GM21737 (cell line): Measurements from ENCODE around the gene ACVR2B.

ENCODE experiments used
- ATAC-seq: cut with Tn5 transposase; IDR thresholded peaks from one replicate; pipeline ENCODE4 v1.9.1; 2021; ENCODE audit warnings: mild to moderate bottlenecking, moderate library complexity; ENCODE audit not compliant: unreplicated experiment

Gene ACVR2B

GRCh38 chr3:38457111-38458003 lies 3.7 kb downstream of the ACVR2B start:
- no peak for ATAC-seq

- ATAC-seq = no peak
These were observed 5.3 kb downstream of the ACVR2B start for GRCh38 chr3:38458796-38459498.

DNA sequence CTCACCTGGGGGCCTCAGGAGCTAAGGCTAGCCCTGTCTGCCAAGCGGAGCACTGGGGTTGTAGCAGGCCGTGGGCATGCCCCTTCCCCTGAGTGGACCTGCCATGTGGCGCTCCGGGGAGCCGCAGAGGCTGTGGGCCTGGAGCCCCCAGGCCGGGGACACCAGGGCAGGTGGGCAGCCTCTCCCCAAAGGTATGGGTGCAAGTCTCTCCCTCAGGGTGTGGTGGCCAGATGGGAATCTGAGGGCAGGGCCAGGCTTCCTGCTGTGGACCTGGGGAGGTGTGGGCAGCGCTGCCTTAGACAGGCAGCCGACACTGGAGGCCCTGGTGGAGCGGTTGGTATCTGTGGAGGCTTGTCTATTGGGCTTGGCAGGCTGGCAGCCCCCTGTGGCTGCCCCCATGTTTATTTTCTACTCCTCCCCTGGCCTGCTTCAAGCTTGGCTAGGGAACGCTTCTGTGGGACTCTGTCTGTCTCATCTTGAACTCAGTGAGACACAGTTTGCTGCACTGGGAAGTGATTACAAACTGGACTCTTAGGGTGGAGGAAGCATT lies 5.9 kb downstream of the ACVR2B start:
- ATAC-seq = no peak

DNA sequence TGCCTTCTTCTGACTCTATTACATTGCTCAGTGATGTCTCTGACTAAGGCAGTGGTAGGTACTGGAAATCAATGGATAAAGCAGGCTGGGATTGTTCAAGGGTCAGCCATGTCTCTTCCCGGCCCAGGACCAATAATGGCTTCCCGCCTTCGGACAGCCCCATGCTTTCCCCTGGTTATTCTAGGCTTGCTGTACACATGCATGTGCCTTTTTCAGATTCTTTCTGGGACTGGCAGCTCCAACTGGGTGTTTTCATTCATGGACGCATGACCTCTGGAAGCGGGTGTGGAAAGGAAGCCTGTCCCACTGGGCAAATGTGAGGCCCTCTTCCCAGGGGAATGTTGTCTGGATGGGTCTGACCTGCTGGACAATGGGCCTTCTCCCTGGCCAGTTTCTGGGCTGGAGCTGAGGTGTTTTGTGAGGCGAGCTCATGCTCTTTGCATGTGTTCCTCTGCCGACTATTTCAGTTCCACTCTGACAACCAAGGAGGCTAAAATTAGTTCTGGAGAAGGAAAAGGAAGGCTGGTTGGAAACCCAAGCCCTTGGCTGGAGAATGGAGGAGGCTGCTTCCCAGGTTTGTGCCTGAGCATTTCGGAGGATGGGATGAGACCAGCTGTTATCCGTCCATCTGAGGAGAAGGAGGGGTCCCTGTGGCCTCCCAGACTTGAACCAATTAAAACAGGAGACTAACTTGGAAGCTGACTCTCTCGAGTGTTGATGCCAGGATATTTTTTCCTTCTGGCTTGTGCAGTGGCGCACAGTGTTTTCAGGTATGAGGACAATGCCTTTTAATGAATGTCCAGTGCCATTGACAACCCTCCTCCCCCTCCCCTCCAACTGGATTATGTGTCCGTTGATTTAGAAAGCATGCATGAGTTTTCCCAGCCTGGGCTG lies 6.9 kb downstream of the ACVR2B start:
- no peak for ATAC-seq

DNA sequence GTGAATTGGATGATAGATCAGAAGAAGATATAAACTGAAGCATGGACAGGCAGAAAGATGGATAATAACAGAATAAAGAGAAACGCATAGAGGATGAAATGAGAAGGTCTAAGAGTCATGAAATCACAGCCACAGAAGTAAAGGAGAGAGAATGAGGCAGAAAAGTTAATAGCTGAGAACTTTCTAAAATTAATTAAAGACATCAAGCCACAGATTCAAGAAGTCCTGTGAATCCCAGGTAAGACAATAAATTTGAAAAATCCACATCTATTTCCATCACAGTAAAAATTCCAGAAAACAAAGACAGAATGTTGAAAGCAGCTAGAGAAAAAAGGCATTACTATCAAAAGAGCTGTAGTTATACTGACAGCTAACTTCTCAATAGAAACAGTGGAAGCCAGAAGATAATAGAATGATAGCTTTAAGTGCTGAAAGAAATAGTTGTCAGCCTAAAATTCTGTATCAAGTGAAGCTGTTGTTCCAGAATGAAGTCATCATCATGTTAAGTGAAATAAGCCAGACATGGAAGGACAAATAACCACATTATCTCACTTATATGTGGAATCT lies 12.0 kb downstream of the ACVR2B start:
- ATAC-seq = no peak

DNA sequence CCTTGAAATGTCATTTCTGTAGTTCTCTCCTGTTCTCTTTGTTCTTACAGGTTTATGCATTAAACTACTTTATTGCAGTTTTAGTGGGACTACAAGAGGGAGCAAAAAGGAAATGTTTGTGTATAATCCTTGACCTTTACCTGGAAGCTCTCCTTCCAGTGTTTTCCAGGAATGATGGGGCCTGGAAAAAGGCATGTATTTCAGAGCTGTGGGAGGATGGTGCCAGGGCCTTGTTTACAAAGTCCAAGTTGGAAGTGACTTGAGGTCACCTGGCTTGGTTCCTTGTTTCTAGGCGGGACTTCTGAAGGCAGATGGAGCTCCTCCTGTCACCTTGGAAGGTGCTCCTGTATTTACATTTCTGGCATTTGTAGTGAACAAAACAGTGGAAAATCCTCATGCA lies 15.1 kb downstream of the ACVR2B start:
- ATAC-seq = no peak

GRCh38 chr3:38469852-38470251 lies 16.2 kb downstream of the ACVR2B start:
- no peak for ATAC-seq

DNA sequence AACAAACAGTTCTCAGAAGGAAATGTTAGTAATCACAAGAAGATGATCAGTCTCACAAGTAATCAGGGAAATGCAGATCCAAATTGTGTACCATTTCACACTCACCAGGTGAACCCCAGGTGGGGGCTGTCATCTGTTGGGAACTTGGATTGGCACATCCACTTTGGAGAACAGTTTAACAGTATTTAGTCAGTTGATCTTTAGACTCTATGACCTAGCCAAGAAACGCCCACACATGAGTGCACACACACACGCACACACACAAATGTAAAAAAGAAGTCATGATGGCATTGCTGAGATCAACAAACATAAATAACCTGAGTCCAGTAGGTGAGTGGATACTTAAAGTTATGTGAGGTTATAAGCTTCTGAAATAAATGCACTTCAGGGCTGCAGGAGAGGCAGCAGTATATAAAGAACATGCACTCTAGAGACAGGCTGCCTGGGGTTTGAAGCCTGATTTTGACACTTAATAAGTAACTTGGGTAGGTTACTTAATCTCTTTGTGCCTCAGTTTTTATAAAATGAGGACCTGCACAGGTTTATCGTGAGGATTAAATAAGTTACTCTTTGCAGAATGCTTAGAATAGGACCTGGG lies 17.7 kb downstream of the ACVR2B start:
- ATAC-seq = no peak

- no peak for ATAC-seq
These were observed 18.7 kb downstream of the ACVR2B start for GRCh38 chr3:38472342-38472741.

- no peak for ATAC-seq
These were observed 19.5 kb downstream of the ACVR2B start for GRCh38 chr3:38473229-38473628.

DNA sequence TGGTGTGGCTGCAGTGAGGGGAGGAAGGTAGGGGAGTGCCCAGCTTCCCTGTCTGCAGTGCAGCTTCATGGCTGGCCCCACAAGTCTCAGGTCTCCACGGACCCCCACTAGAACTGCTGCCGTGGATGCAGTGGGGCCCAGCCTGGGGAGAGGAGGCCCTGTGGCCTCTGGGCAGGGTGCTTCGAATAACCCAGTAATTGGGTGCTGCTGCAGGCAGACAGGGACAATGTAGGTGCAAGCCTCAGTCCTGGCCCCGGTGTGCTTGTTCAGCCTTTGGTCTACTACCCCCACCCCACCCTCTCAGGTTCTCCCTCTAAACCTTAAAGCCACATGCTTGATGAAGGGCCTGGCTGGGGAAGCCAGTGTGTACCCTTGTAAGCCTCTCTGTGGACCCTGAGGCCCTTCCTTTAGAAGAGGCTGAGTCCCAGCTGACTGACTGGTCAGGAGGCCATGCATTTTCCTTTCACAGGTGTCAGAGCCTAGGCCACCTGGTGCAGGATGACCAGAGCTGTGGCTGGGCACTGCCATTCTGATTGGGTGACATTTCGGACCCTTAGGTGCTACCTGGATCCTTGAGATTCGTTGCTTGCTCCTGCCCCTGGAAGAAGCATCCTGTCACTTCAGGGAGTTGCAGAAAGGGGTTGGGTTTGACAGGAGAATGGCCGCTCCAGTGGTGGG lies 21.4 kb downstream of the ACVR2B start:
- no peak for ATAC-seq

- ATAC-seq = no peak
These were observed 22.0 kb downstream of the ACVR2B start for GRCh38 chr3:38475716-38476115.

GRCh38 chr3:38476157-38476756 lies 22.6 kb downstream of the ACVR2B start:
- ATAC-seq = no peak

DNA sequence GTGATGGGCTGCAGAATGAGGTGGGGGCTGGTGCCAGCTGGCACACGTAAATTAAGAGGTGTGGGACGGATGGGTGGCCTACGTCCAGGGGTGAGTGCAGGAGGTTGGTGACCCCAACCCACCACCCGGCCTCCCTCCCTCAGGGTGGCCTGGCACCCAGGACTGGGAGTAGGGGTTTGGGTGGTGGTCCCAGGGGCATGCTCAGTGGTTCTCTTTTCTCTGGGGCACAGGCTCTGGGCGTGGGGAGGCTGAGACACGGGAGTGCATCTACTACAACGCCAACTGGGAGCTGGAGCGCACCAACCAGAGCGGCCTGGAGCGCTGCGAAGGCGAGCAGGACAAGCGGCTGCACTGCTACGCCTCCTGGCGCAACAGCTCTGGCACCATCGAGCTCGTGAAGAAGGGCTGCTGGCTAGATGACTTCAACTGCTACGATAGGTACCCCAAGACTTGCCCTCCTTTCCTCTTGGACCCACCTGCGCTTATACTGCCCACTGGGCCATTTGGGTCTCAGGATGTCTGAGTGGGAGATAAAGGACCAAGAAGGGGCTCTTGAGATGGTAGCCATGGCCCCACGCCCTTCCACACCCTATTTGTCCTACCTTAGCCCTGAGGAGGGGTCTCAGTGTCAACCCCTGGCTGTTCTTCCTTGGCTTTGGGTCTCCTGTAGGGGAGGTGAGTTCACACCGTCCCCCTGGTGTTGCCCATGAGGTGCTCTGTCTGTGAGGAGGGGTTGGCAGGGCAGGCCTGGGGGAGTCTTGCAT lies 23.5 kb downstream of the ACVR2B start:
- no peak for ATAC-seq

GRCh38 chr3:38477839-38478450 lies 24.3 kb downstream of the ACVR2B start:
- ATAC-seq = no peak

GRCh38 chr3:38478901-38479300 lies 25.2 kb downstream of the ACVR2B start:
- no peak for ATAC-seq

DNA sequence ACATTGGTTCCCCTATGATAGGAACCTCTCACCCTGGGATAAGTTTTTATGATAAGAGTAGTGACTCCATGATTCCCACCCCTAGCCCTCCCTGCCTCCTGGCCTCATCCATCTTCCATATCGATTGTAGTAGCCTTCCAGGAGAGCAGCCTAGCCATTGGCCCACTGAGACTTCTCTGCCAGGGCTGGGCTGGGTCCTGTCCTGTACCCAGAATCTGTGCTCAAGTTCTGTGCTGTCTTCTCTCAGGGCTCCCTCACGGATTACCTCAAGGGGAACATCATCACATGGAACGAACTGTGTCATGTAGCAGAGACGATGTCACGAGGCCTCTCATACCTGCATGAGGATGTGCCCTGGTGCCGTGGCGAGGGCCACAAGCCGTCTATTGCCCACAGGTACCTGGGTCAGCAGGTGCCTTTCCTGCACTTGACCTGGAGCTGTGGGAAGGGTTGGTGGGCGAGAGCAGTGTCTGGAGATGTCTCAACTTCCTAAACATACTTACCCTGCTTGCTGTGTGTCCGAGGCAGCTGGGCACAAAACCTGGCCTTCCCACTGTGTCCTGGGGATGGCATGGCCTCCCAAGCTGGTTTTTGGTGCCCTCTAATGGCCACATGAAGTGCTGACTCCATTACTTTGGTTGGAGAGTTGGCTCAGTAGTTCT lies 25.9 kb downstream of the ACVR2B start:
- ATAC-seq = no peak

DNA sequence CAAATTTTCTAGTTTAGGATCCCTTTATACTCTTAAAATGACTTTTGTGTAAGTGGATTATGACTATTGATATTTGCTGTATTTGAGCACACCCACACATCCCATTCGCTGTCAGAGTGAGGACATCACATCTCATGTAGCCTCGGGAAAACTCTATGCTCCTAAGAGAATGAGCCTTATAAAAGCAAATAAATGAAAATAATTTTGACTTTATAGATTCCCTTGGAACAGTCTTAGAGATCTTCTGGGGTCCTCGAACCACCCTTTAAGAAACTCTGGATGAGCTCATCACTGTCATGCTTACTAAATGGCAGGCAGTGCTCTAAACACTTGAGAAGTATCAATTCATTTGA lies 26.4 kb downstream of the ACVR2B start:
- no peak for ATAC-seq
